DND-41 (cell line): ENCODE data around the gene ZNF578.
"Not testable (repeated sequence)": the region's sequence is repeated elsewhere in the genome, so short reads cannot be mapped to it uniquely, and the experiment has no call there.

Experiments
- EZH2 ChIP-seq: IDR thresholded peaks from 3 replicates; pipeline ENCODE4 v1.6.1; 2012; ENCODE audit warnings: borderline replicate concordance, low read depth, mild to moderate bottlenecking, moderate library complexity, low read length, inconsistent platforms; ENCODE audit not compliant: severe bottlenecking
- TF ChIP-seq, protein P1 (sequence below): IDR thresholded peaks from 2 replicates; pipeline ENCODE4 v1.5.1; 2012; ENCODE audit warnings: borderline replicate concordance, low read length, moderate library complexity, mild to moderate bottlenecking; ENCODE audit not compliant: poor library complexity, severe bottlenecking; ENCODE audit errors: extremely low read depth

DNA sequence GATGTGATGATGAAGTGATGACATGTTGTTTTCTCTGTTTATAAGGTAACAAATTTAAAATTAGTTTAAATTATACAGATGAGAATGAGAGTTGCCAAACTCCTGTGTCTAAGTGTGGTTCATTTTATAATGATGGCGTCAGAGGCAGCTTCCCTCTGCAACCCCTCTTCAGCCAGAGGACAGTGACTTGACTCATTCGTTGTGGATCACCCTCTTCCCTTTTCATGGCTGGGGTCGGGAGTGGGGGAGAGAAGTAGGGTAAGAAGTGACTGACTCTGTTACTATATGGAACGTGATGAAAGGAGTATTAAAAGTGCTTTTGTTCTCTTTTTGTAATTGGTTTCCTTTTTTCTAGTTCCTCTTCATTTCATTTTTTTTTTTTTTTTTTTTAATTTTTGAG lies 85.5 kb downstream of the ZNF578 start:
- TF ChIP-seq, protein P1, sequence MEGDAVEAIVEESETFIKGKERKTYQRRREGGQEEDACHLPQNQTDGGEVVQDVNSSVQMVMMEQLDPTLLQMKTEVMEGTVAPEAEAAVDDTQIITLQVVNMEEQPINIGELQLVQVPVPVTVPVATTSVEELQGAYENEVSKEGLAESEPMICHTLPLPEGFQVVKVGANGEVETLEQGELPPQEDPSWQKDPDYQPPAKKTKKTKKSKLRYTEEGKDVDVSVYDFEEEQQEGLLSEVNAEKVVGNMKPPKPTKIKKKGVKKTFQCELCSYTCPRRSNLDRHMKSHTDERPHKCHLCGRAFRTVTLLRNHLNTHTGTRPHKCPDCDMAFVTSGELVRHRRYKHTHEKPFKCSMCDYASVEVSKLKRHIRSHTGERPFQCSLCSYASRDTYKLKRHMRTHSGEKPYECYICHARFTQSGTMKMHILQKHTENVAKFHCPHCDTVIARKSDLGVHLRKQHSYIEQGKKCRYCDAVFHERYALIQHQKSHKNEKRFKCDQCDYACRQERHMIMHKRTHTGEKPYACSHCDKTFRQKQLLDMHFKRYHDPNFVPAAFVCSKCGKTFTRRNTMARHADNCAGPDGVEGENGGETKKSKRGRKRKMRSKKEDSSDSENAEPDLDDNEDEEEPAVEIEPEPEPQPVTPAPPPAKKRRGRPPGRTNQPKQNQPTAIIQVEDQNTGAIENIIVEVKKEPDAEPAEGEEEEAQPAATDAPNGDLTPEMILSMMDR: not testable (repeated sequence)
- not testable (repeated sequence) for TF ChIP-seq EZH2
